Stimulated activated CD8-positive, alpha-beta memory T cell treated with anti-CD3 and anti-CD28 coated beads, Interleukin-12 subunit alpha, Interleukin-12 subunit beta, amount 100 ng/mL, for 4 hours (primary cell): ENCODE results near the gene SLC22A5.
"Not testable (repeated sequence)": the region's sequence is repeated elsewhere in the genome, so short reads cannot be mapped to it uniquely, and the experiment has no call there.

Source experiments
- DNase-seq: peaks from one replicate; pipeline ENCODE4 v3.0.0-alpha.2; 2020; ENCODE audit warnings: low read depth

SLC22A5 gene

GRCh38 chr5:132388244-132389050 lies 18.9 kb downstream of the SLC22A5 start:
- DNase-seq: no peak

DNA sequence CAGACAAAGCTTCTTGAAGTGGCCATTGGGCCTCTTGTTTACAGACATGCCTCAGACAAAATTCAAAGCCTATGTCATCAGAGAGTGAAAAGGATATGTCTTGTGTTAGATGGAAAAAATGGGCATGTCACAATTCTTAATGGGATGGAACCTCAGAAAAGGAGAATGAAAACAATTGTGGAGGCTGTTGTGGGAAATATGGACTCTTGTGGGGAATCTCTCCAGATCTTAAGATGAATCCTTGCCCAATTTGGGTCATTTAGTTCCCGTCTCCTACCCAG lies 19.5 kb downstream of the SLC22A5 start:
- no peak for DNase-seq

DNA sequence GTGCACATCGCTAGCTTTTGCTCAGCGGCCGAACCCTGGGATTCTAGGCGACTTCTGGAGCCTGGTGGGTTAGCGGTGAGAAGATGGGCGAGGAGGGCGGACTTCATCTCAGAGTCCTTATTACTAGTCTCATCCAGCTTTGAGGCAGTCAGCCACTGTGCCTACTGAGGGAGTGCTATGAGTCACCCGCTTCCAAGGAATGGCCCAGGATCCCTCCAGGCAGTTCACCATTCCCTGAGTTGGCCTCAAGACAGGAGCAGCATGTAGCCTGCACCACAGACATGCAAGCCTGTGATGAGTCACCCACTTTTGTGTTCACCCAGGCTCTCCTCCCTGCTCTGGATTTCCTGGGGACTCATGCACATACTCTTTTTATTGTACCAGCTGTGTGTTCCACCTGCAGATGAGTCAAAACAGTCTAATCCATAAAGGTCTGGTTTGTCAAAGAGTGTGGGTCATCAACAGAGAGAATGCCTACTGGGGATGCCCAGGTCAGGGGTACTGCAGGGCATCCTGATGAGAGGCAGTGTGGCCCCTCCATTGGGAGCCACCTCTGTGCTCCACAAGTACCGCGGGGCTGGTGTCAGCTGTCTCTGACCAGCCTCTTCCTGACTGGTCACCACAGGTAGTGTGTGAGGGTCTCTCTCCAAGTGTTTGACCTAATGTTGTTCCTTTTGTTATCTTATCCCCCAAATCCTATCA lies 20.2 kb downstream of the SLC22A5 start:
- no peak for DNase-seq

- no peak for DNase-seq
Measured at GRCh38 chr5:132391247-132391646, 21.7 kb downstream of the SLC22A5 start.

DNA sequence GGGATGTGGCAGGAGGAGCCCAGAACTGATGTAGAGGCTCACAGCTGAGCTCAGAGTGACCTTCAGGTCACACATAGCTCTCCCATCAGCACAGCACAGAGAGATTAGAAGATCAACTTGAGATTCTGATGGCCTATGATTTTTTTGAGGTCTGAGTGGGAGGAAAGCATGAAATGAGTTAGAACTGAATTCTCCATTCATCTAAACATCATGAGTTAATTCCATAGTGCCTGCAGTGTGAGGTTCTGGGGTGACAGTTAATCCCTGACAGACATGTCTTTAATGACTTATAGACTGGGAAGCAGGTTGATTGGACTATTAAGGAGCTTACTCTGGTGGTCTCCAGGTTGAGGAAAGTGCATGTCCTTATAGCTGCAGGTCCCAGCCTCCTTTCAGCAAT lies 22.4 kb downstream of the SLC22A5 start:
- DNase-seq: no peak

DNA sequence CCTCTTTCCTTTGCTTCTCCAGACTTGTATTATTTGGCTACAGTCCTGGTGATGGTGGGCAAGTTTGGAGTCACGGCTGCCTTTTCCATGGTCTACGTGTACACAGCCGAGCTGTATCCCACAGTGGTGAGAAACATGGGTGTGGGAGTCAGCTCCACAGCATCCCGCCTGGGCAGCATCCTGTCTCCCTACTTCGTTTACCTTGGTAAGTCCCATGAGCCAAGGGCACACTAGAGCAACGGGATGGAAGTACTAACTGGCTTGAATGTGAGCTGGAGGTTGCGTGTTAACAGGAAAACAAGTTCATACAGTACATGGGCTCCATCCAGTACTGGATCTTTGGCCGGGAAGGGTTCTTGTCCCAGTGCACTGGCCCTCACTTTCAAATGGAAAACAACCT lies 22.9 kb downstream of the SLC22A5 start:
- no peak for DNase-seq

GRCh38 chr5:132392978-132393825 lies 23.7 kb downstream of the SLC22A5 start:
- no peak for DNase-seq

DNA sequence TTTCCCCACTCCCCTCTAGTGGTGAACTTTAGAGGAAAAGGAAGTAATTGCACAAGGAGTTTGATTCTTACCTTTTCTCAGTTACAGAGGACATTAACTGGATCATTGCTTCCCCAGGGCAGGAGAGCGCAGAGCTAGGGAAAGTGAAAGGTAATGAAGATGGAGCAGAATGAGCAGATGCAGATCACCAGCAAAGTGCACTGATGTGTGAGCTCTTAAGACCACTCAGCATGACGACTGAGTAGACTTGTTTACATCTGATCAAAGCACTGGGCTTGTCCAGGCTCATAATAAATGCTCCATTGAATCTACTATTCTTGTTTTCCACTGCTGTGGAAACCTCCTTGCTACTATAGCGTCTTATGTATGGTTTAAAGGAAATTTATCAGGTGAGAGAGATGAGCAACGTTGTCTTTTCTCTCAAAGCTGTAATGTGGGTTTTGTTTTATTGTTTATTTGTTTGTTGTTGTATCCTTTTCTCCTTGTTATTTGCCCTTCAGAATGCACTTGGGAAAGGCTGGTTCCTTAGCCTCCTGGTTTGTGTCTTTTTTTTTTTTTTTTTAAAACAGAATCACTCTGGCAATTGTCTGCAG lies 25.3 kb downstream of the SLC22A5 start:
- DNase-seq: no peak

GRCh38 chr5:132396589-132397031 lies 27.1 kb downstream of the SLC22A5 start:
- DNase-seq: no peak

DNA sequence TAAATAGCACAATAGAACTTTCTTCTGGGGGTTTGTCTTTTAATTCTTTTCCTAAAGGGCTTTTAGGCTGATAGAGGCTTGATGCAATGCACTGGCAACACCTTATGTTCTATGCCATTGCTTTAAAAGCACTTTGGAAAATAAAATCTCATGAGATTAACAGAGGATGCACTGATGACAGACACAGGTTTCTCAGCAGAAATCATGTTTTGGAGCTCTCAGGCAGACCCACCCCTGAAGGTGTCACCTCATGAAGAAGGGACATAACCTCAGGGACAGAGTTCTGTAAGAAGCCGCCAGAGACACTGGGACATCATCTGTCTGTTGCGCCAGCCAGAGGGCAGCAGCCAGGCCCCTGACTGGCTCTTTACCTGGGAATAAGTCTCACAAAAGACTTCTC lies 27.7 kb downstream of the SLC22A5 start:
- DNase-seq: no peak

- DNase-seq: not testable (repeated sequence)
Measured at GRCh38 chr5:132397936-132398675, 28.6 kb downstream of the SLC22A5 start.

DNA sequence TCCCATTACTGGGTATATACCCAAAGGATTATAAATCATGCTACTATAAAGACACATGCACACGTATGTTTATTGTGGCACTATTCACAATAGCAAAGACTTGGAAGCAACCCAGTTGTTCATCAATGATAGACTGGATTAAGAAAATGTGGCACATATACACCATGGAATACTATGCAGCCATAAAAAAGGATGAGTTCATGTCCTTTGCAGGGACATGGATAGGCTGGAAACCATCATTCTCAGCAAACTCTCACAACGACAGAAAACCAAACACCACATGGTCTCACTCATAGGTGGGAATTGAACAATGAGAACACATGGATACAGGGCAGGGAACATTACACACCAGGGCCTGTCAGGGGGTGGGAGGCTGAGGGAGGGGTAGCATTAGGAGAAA lies 34.5 kb downstream of the SLC22A5 start:
- DNase-seq: not testable (repeated sequence)

DNA sequence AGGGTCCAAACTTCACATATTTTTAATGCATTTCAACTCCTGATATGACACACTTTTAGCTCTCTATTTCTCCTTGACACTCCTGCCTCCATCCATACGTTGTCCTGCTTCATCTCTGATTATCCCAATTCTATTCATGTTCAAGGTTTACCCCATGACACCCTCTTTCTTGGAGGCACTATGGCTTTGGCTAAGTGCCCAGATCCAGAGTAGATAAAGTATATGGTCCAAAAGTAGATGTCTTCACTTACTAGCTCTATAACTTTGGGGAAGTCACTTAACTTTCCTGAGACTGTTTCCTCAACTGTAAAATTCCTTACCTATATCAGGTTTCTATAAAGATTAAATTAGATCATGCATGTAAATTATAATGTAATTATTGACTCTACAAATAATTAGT lies 36.1 kb downstream of the SLC22A5 start:
- no peak for DNase-seq

GRCh38 chr5:132406144-132406783 lies 36.8 kb downstream of the SLC22A5 start:
- DNase-seq: no peak

DNA sequence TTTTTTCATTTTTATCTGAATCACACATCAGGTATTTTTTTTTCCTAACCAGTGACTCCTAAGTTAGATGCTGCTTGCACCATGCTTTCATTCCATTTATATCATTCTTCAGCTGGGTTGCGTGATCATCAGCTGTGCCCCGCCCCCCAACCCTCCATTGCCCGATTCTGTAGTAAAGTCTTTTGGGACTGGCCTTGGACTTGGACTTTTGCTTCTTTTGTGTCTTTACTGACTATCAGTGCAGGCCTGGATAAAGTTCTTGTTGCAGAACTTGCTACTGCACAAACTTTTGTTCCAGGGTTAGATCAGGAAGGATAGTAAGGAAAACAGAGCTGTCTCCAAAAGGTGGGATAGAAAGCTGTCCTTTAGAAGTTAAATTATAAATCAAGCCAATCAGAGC lies 38.5 kb downstream of the SLC22A5 start:
- DNase-seq: no peak

GRCh38 chr5:132408456-132408855 lies 38.9 kb downstream of the SLC22A5 start:
- no peak for DNase-seq

GRCh38 chr5:132408965-132409364 lies 39.5 kb downstream of the SLC22A5 start:
- DNase-seq: no peak

DNA sequence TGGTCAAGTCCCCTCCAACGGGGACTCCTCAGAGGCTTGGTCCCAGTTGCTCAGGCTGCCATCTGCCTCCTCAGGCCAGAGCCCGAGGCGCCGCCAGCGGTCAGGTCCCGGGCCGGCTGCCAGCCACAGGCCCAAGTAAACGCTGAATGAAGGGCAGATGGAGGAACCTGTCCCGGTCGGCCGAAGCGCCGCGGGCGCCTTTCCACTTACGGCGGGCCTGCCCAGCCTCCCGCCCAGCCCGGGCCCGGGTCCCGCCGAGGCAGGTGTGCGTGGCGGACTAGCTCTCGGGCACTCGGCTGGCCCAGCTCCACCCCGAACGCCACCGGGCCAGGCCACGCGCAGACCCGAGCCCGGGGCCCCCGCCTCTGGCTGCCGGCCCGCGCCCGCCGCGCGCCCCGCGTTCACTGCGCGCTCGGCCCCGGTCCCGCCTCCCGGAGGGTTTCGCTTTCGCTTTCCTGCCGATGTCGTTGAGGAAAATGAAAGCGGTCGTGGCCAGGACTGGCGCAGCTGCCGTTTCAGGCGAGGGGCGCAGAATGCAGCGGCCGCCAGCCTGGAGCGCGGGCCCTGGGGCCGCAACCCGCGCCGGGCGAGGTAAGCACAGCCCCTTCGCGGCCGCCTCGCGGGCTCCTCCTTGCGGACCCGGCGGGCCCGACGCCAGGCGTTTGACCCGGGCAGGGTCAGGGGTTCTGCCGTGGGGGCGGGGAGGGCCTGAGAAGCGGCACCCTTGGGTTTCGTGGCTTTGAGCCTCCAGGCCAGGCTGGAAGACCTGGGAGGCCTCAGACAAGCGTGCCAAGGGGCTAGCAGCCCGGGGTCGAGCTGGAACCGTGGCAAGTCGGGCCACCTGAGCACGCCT lies 41.2 kb downstream of the SLC22A5 start:
- DNase-seq: peak; percentile 78

DNA sequence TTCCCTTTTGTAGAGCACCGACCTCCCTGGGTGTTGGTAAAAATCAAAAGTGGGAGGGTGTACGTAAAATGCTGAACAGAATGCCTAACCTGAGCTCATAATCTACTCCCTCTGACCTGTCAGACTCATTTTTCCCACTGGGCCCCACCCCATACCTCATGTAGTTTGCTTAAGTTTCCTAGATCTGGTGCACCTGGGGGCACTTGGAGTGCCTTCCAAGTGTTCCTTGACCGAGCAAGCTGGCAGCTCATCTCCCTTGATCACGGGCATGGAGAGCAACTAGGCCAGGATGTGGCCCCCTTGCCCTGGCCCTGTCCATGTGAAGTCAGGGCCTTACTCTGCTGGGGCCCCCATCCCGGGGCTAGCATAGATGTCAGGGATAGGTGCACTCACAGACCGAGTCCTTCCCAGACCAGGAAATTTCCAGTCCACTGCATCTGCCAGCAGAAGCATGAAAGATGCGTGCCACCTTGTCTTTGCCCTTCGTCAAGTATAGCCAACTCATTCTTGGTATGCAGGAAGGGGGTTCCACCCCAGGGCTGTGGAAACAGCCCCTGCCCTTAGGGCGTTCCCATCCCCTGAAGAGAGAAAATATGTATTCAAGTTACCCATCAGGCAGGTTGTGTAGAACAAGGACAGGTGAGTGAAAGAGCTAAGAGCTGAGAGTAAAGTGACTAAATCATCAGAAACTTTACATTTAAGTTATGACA lies 41.9 kb downstream of the SLC22A5 start:
- DNase-seq: no peak

GRCh38 chr5:132413567-132413966 lies 44.1 kb downstream of the SLC22A5 start:
- no peak for DNase-seq
